Chondrocyte (in vitro differentiated cells): Measurements from ENCODE around the gene RFX1. TPM values are rescaled to one million over a fixed set of nuclear protein-coding genes. Genes with fewer than 3 reads are reported as not detected.
"Not testable (repeated sequence)": the region's sequence is repeated elsewhere in the genome, so short reads cannot be mapped to it uniquely, and the experiment has no call there.

Source experiments
- DNase-seq: peaks from one replicate; pipeline ENCODE4 v3.0.0; 2021; ENCODE audit warnings: mixed read lengths, low spot score
- H3K27ac Mint-ChIP-seq: one replicate; pipeline ENCODE4 v1.8.0; 2021; ENCODE audit warnings: mild to moderate bottlenecking, moderate library complexity, mixed read lengths; ENCODE audit not compliant: unreplicated experiment
- H3K27me3 Mint-ChIP-seq: 2 replicates; pipeline ENCODE4 v1.8.0; 2021; ENCODE audit warnings: low read depth, mixed read lengths
- H3K36me3 Mint-ChIP-seq: 2 replicates; pipeline ENCODE4 v1.8.0; 2021; ENCODE audit warnings: low read depth, mixed read lengths
- H3K4me1 Mint-ChIP-seq: 2 replicates; pipeline ENCODE4 v1.8.0; 2021; ENCODE audit warnings: low read depth, mild to moderate bottlenecking, mixed read lengths
- H3K4me3 Mint-ChIP-seq: one replicate; pipeline ENCODE4 v1.8.0; 2021; ENCODE audit warnings: mild to moderate bottlenecking, moderate library complexity, mixed read lengths; ENCODE audit not compliant: unreplicated experiment
- H3K9me3 Mint-ChIP-seq: 2 replicates; pipeline ENCODE4 v1.8.0; 2021; ENCODE audit warnings: low read depth, mixed read lengths
- total RNA-seq: library from RNA; stranded (reverse); gene quantifications from 3 replicates; pipeline ENCODE4 v1.2.1, GENCODE V29; 2021
- TF ChIP-seq, protein P1 (sequence below): fragments of 200-600 bp; sonication (generic); IDR thresholded peaks from 2 replicates; pipeline ENCODE4 v1.5.0; 2021; ENCODE audit warnings: antibody characterized with exemption, mild to moderate bottlenecking, moderate library complexity

RFX1 gene
- total RNA-seq, 1 donor from 2014 or later, result 9.4 TPM

DNA sequence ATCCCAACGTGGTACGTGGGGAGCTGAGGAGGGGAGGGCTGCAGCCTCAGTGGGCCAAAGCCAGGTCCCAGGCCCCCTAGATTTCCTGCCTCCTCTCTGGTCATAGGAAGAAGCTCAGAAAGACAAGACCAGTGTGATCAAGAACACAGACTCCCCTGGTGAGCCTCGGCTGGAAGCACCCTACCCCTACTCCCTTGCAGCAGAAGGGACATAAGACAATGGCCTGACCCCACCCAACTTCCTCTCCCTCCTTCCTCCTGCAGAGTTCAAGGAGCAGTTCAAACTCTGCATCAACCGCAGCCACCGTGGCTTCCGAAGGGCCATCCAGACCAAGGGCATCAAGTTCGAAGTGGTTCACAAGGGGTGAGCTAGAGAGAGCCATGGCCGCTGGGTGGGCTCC is 79.4 kb downstream of the RFX1 start:
- TF ChIP-seq, protein P1, sequence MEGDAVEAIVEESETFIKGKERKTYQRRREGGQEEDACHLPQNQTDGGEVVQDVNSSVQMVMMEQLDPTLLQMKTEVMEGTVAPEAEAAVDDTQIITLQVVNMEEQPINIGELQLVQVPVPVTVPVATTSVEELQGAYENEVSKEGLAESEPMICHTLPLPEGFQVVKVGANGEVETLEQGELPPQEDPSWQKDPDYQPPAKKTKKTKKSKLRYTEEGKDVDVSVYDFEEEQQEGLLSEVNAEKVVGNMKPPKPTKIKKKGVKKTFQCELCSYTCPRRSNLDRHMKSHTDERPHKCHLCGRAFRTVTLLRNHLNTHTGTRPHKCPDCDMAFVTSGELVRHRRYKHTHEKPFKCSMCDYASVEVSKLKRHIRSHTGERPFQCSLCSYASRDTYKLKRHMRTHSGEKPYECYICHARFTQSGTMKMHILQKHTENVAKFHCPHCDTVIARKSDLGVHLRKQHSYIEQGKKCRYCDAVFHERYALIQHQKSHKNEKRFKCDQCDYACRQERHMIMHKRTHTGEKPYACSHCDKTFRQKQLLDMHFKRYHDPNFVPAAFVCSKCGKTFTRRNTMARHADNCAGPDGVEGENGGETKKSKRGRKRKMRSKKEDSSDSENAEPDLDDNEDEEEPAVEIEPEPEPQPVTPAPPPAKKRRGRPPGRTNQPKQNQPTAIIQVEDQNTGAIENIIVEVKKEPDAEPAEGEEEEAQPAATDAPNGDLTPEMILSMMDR, result no peak
- no peak overlapping the region for H3K4me3 Mint-ChIP-seq
- no peaks in the 10 kb centered on the region for H3K27me3 Mint-ChIP-seq
- DNase-seq, result no peak
- H3K9me3 Mint-ChIP-seq, result no peaks in the 10 kb centered on the region
- H3K27ac Mint-ChIP-seq, result peak overlapping the region; percentile 54
- no peaks in the 10 kb centered on the region for H3K4me1 Mint-ChIP-seq
- peaks cover 36% of the 10 kb centered on the region for H3K36me3 Mint-ChIP-seq

DNA sequence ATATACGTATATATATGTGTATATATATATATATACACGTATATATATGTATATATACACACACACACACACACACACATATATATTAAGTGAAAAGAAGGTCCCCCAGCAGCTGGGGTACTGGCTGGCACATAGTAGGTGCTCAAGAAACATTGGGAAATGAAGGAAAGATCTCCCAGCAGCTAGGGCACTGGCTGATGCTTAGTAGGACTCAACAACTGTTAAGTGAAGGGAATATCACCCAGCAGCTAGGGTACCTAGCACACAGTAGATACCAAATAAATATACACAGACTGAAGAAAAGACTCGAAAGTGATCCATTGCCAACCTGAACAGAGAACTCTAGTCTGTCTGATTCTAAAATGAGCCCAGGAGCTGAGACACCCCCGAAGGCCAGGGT is 80.1 kb downstream of the RFX1 start:
- no peak overlapping the region for H3K27ac Mint-ChIP-seq
- H3K9me3 Mint-ChIP-seq, result peaks cover 3% of the 10 kb centered on the region
- no peak for DNase-seq
- TF ChIP-seq, protein P1, result no peak
- H3K4me3 Mint-ChIP-seq, result no peak overlapping the region
- H3K4me1 Mint-ChIP-seq, result no peaks in the 10 kb centered on the region
- H3K27me3 Mint-ChIP-seq, result no peaks in the 10 kb centered on the region
- H3K36me3 Mint-ChIP-seq, result peaks cover 43% of the 10 kb centered on the region

DNA sequence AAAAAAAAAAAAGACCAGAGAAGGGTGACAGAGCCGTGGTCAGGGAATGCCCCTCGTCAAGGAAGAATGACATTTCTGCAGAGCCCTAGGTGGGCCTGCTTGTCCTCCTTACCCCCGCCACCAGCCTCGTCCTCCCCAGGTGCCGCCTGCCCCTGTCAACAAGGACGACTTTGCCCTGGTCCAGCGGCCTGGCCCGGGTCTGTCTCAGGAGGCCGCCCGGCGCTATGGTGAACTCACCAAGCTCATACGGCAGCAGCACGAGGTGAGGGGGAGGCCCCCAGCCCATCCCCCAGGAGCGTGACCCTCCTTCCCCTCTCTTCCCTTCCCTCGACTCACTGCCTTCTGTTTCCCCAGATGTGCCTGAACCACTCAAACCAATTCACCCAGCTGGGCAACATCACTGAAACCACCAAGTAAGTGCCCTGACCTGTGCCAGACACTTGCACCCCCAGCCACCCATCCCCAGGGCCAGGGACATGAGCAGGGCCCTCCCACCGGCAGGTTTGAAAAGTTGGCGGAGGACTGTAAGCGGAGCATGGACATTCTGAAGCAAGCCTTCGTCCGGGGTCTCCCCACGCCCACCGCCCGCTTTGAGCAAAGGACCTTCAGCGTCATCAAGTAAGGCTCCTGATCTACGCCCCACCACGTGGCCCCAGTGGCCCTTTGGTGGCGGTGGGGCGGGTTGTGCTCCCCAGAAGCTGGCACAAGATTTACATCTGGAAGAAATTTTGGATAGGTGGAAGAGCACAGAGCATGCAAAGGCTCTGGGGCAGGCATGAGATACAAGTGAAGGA is 82.7 kb downstream of the RFX1 start:
- H3K27me3 Mint-ChIP-seq, result no peaks in the 10 kb centered on the region
- no peak overlapping the region for H3K4me3 Mint-ChIP-seq
- H3K9me3 Mint-ChIP-seq, result peaks cover 4% of the 10 kb centered on the region
- H3K36me3 Mint-ChIP-seq, result peaks cover 49% of the 10 kb centered on the region
- H3K4me1 Mint-ChIP-seq, result no peaks in the 10 kb centered on the region
- DNase-seq, result no peak
- TF ChIP-seq, protein P1, result no peak
- H3K27ac Mint-ChIP-seq, result no peak overlapping the region

DNA sequence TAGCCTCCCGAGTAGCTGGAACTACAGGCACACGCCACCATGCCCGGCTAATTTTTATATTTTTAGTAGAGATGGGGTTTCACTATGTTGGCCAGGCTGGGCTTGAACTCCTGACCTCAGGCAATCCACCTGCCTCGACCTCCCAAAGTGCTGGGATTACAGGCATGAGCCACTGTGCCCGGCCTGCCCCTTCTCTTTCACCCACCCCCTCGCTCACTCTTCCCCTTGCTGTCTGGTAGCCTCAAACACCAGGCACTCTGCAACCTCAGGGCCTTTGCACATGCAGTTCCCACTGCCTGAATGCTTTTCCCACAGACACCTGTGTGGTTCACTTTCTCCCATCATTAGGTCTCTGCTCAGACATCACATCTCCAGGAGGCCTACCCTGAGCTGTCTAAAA is 84.0 kb downstream of the RFX1 start:
- H3K36me3 Mint-ChIP-seq, result peaks cover 46% of the 10 kb centered on the region
- DNase-seq, H3K4me3 Mint-ChIP-seq, H3K4me1 Mint-ChIP-seq, H3K9me3 Mint-ChIP-seq, H3K27me3 Mint-ChIP-seq, H3K27ac Mint-ChIP-seq: not testable (repeated sequence)

DNA sequence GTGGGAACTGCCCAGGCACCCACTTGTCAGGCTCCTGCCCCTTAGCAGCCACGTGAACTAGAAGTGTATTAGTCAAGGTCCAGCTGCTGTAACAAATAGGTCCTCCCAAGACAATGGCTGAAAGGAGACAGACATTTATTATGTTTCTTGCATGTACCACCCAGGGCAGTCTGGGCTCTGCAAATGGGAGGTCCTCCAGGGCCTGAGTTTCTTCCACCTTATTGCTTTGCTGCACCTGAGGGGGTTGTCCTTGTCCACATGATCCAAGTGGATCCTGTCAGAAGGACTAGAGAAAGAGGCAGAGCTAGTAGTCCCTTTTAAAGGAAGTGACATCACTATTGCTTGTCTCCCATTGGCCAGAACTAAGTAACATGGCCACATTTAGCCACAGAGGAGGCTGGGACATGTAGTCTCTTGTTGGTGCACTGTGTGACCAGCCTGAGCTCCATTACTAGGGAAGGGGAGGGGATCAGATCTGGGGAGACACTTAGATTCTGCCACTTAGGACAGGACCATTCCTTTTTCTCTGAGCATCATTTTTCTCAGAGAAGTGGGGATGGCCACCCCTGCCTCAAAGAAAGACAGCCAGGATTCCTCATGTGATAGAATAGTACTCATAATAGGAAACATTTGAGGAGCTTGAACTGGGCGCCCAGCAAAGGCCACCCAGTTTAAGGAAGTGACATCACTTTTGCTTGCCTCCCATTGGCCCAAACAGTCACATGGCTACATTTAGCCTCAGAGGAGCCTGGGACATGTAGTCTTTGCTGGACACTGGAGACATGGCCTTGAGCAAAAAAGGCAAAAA is 85.0 kb downstream of the RFX1 start:
- Mint-ChIP-seq H3K27ac (no peak overlapping the region), H3K27me3 (no peaks in the 10 kb centered on the region), H3K9me3 (peaks cover 4% of the 10 kb centered on the region), H3K4me1 (no peaks in the 10 kb centered on the region), H3K36me3 (peaks cover 39% of the 10 kb centered on the region), H3K4me3 (no peak overlapping the region)
- no peak for DNase-seq
- TF ChIP-seq, protein P1, result no peak
